ENCODE measurements around the gene GDPD5.

GDPD5 gene

GRCh38 chr11:75439026-75439425 lies 86.7 kb downstream of the GDPD5 start:
- Histone ChIP-seq H3K9me3 (ENCODE audit: control insufficient read depth in 2 of 2, low read length in 2 of 2) (no peaks in the 10 kb centered on the region), H3K4me3 (ENCODE audit: low read length in 2 of 2) (no peak overlapping the region), H3K27me3 (ENCODE audit: control insufficient read depth in 1 of 2, insufficient read depth in 2 of 2, low read length in 2 of 2) (peaks cover 0 to 2% of the 10 kb centered on the region in 2 donors), H3K36me3 (ENCODE audit: control insufficient read depth in 2 of 2, insufficient read depth in 2 of 2, low read length in 2 of 2) (no peaks in the 10 kb centered on the region), H3K27ac (ENCODE audit: low read length) (no peak overlapping the region), H3K9ac (ENCODE audit: low read length in 2 of 2) (no peak overlapping the region), H3K4me1 (ENCODE audit: control insufficient read depth, insufficient read depth, low read length) (peaks cover 2% of the 10 kb centered on the region)

- H3K27me3 ChIP-seq (ENCODE audit: control insufficient read depth in 1 of 2, insufficient read depth in 2 of 2, low read length in 2 of 2) = peaks cover 7 to 8% of the 10 kb centered on the region in 2 donors
- peaks cover 2% of the 10 kb centered on the region for H3K4me1 ChIP-seq (ENCODE audit: control insufficient read depth, insufficient read depth, low read length)
- H3K4me3 ChIP-seq (ENCODE audit: low read length in 2 of 2) = no peak overlapping the region
- H3K27ac ChIP-seq (ENCODE audit: low read length) = no peak overlapping the region
- H3K36me3 ChIP-seq (ENCODE audit: control insufficient read depth in 2 of 2, insufficient read depth in 2 of 2, low read length in 2 of 2) = no peaks in the 10 kb centered on the region
- H3K9me3 ChIP-seq (ENCODE audit: control insufficient read depth in 2 of 2, low read length in 2 of 2) = no peaks in the 10 kb centered on the region
- no peak overlapping the region for H3K9ac ChIP-seq (ENCODE audit: low read length in 2 of 2)
These were observed 87.6 kb downstream of the GDPD5 start for GRCh38 chr11:75437966-75438659.

GRCh38 chr11:75436806-75437205 lies 88.9 kb downstream of the GDPD5 start:
- H3K9ac ChIP-seq (ENCODE audit: low read length in 2 of 2) = no peak overlapping the region
- H3K9me3 ChIP-seq (ENCODE audit: control insufficient read depth in 2 of 2, low read length in 2 of 2) = no peaks in the 10 kb centered on the region
- H3K4me3 ChIP-seq (ENCODE audit: low read length in 2 of 2) = no peak overlapping the region
- peaks cover 20 to 21% of the 10 kb centered on the region in 2 donors for H3K27me3 ChIP-seq (ENCODE audit: control insufficient read depth in 1 of 2, insufficient read depth in 2 of 2, low read length in 2 of 2)
- no peaks in the 10 kb centered on the region for H3K36me3 ChIP-seq (ENCODE audit: control insufficient read depth in 2 of 2, insufficient read depth in 2 of 2, low read length in 2 of 2)
- H3K4me1 ChIP-seq (ENCODE audit: control insufficient read depth, insufficient read depth, low read length) = peaks cover 2% of the 10 kb centered on the region
- H3K27ac ChIP-seq (ENCODE audit: low read length) = no peak overlapping the region

- Histone ChIP-seq H3K27me3 (ENCODE audit: control insufficient read depth in 1 of 2, insufficient read depth in 2 of 2, low read length in 2 of 2) (peaks cover 33% of the 10 kb centered on the region in 2 donors), H3K36me3 (ENCODE audit: control insufficient read depth in 2 of 2, insufficient read depth in 2 of 2, low read length in 2 of 2) (no peaks in the 10 kb centered on the region), H3K4me3 (ENCODE audit: low read length in 2 of 2) (no peak overlapping the region), H3K27ac (ENCODE audit: low read length) (no peak overlapping the region), H3K9ac (ENCODE audit: low read length in 2 of 2) (no peak overlapping the region), H3K9me3 (ENCODE audit: control insufficient read depth in 2 of 2, low read length in 2 of 2) (no peaks in the 10 kb centered on the region), H3K4me1 (ENCODE audit: control insufficient read depth, insufficient read depth, low read length) (peaks cover 7% of the 10 kb centered on the region)
These were observed 90.2 kb downstream of the GDPD5 start for GRCh38 chr11:75435571-75435925.

- Histone ChIP-seq H3K36me3 (ENCODE audit: control insufficient read depth in 2 of 2, insufficient read depth in 2 of 2, low read length in 2 of 2) (no peaks in the 10 kb centered on the region), H3K27me3 (ENCODE audit: control insufficient read depth in 1 of 2, insufficient read depth in 2 of 2, low read length in 2 of 2) (peaks cover 34 to 36% of the 10 kb centered on the region in 2 donors), H3K9me3 (ENCODE audit: control insufficient read depth in 2 of 2, low read length in 2 of 2) (no peaks in the 10 kb centered on the region), H3K4me1 (ENCODE audit: control insufficient read depth, insufficient read depth, low read length) (peaks cover 12% of the 10 kb centered on the region), H3K9ac (ENCODE audit: low read length in 2 of 2) (no peak overlapping the region), H3K27ac (ENCODE audit: low read length) (no peak overlapping the region), H3K4me3 (ENCODE audit: low read length in 2 of 2) (no peak overlapping the region)
These were observed 90.7 kb downstream of the GDPD5 start for GRCh38 chr11:75434886-75435570.

- Histone ChIP-seq H3K27me3 (ENCODE audit: control insufficient read depth in 1 of 2, insufficient read depth in 2 of 2, low read length in 2 of 2) (peaks cover 40 to 44% of the 10 kb centered on the region in 2 donors), H3K4me3 (ENCODE audit: low read length in 2 of 2) (no peak overlapping the region), H3K36me3 (ENCODE audit: control insufficient read depth in 2 of 2, insufficient read depth in 2 of 2, low read length in 2 of 2) (no peaks in the 10 kb centered on the region), H3K4me1 (ENCODE audit: control insufficient read depth, insufficient read depth, low read length) (peaks cover 17% of the 10 kb centered on the region), H3K9ac (ENCODE audit: low read length in 2 of 2) (no peak overlapping the region), H3K9me3 (ENCODE audit: control insufficient read depth in 2 of 2, low read length in 2 of 2) (peaks cover 0 to 5% of the 10 kb centered on the region in 2 donors), H3K27ac (ENCODE audit: low read length) (no peak overlapping the region)
These were observed 91.7 kb downstream of the GDPD5 start for GRCh38 chr11:75434051-75434450.

- Histone ChIP-seq H3K4me1 (ENCODE audit: control insufficient read depth, insufficient read depth, low read length) (peaks cover 17% of the 10 kb centered on the region), H3K27ac (ENCODE audit: low read length) (no peak overlapping the region), H3K27me3 (ENCODE audit: control insufficient read depth in 1 of 2, insufficient read depth in 2 of 2, low read length in 2 of 2) (peaks cover 43 to 48% of the 10 kb centered on the region in 2 donors)
These were observed 92.3 kb downstream of the GDPD5 start for GRCh38 chr11:75433443-75433842.

GRCh38 chr11:75432911-75433321 lies 92.8 kb downstream of the GDPD5 start, which contains the start of gene KLHL35:
TSS of gene KLHL35 (minus strand) at chr11:75433203. CDS start at chr11:75430629, 2,574 bp downstream.
- peaks cover 0 to 5% of the 10 kb centered on the region in 2 donors for H3K9me3 ChIP-seq (ENCODE audit: control insufficient read depth in 2 of 2, low read length in 2 of 2)
- peaks cover 43 to 48% of the 10 kb centered on the region in 2 donors for H3K27me3 ChIP-seq (ENCODE audit: control insufficient read depth in 1 of 2, insufficient read depth in 2 of 2, low read length in 2 of 2)
- H3K4me3 ChIP-seq (ENCODE audit: low read length in 2 of 2) = no peak within 1 kb of the TSS
- no peak within 1 kb of the TSS for H3K9ac ChIP-seq (ENCODE audit: low read length in 2 of 2)
- H3K36me3 ChIP-seq (ENCODE audit: control insufficient read depth in 2 of 2, insufficient read depth in 2 of 2, low read length in 2 of 2) = no peaks in the 10 kb centered on the region
- no peak within 1 kb of the TSS for H3K27ac ChIP-seq (ENCODE audit: low read length)
- H3K4me1 ChIP-seq (ENCODE audit: control insufficient read depth, insufficient read depth, low read length) = peaks cover 17% of the 10 kb centered on the region

More at GRCh38 chr11:75433443-75433842, 92.3 kb downstream of the GDPD5 start:
- H3K9me3 ChIP-seq (ENCODE audit: control insufficient read depth in 2 of 2, low read length in 2 of 2) = peaks cover 0 to 5% of the 10 kb centered on the region in 2 donors
- no peak overlapping the region for H3K4me3 ChIP-seq (ENCODE audit: low read length in 2 of 2)
- H3K9ac ChIP-seq (ENCODE audit: low read length in 2 of 2) = no peak overlapping the region
- no peaks in the 10 kb centered on the region for H3K36me3 ChIP-seq (ENCODE audit: control insufficient read depth in 2 of 2, insufficient read depth in 2 of 2, low read length in 2 of 2)

GRCh38 chr11:75431533-75432525 lies 93.9 kb downstream of the GDPD5 start:
- Histone ChIP-seq H3K36me3 (ENCODE audit: control insufficient read depth in 2 of 2, insufficient read depth in 2 of 2, low read length in 2 of 2) (no peaks in the 10 kb centered on the region), H3K27ac (ENCODE audit: low read length) (no peak overlapping the region), H3K27me3 (ENCODE audit: control insufficient read depth in 1 of 2, insufficient read depth in 2 of 2, low read length in 2 of 2) (peaks cover 43 to 48% of the 10 kb centered on the region in 2 donors), H3K9ac (ENCODE audit: low read length in 2 of 2) (no peak overlapping the region), H3K4me3 (ENCODE audit: low read length in 2 of 2) (no peak overlapping the region), H3K4me1 (ENCODE audit: control insufficient read depth, insufficient read depth, low read length) (peaks cover 21% of the 10 kb centered on the region), H3K9me3 (ENCODE audit: control insufficient read depth in 2 of 2, low read length in 2 of 2) (peaks cover 0 to 5% of the 10 kb centered on the region in 2 donors)

All from stomach smooth muscle (tissue), 2 donors.